H7 (cell line): Measurements from ENCODE around the gene ACBD3. TPM values are rescaled to one million over a fixed set of nuclear protein-coding genes. Genes with fewer than 3 reads are reported as not detected.
A peak's percentile ranks its signal among the peaks of the same experiment; 100 is the strongest.

Source experiments
- DNase-seq: peaks from one replicate; pipeline ENCODE4 v3.0.0; 2012
- H3K27me3 ChIP-seq: 2 replicates; pipeline ENCODE4 v1.6.0; 2011; ENCODE audit warnings: mild to moderate bottlenecking, low read length; ENCODE audit not compliant: control insufficient read depth, insufficient read depth
- H3K36me3 ChIP-seq: replicated peaks from 2 replicates; pipeline ENCODE4 v1.5.1; 2011; ENCODE audit warnings: low read length; ENCODE audit not compliant: control insufficient read depth, insufficient read depth
- H3K4me3 ChIP-seq: 2 replicates; pipeline ENCODE4 v1.5.1; 2011; ENCODE audit warnings: low read depth, mild to moderate bottlenecking, control low read depth, low read length, moderate library complexity; ENCODE audit not compliant: insufficient read depth
- total RNA-seq: library from RNA; depleted of rRNA; stranded (reverse); fragments of >200 nt; shearing (Covaris generic); gene quantifications from 2 replicates; pipeline ENCODE4 v1.2.3, GENCODE V29; 2014

The ACBD3 gene
- total RNA-seq, 1 experiment from 2014 or later, result 43.7 TPM

- peak; percentile 33 for DNase-seq
These were observed 52.1 kb downstream of the ACBD3 start for GRCh38 chr1:226134170-226135058.

DNA sequence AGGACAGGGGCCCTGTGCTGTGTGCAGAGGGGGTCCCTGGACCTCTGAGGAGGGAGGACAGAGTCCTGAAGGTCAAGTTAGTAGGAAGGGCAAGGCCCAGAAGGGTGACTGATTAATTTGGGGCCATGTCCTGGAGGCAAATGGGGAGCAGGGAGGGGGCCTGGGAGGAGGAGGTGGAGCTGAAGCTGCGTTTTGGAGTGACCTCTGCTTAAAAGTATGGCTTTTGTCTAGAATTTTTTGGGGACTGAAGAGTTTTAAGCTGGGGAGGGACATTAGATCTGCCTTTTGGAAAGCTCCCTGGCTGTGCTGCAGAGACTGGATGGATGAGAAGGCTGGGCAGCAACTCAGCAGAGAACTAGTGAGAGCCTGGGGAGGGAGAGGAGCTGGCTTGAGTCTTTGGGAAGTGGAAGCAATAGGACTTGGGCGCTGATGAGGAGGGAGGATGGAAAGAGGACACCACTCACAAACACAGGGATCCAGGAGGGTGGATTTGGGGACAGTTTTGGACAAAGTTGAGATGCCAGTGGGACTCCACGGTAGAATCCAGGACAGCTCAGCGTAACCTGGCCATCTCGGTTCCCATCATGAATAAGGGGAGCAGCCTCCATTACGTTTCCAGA is 52.9 kb downstream of the ACBD3 start:
- H3K27me3 ChIP-seq, result 0 out of 2 replicates have a peak, but pooled peaks cover 1% of the 10 kb centered on the region
- H3K4me3 ChIP-seq, result no peak overlapping the region
- no peaks in the 10 kb centered on the region for H3K36me3 ChIP-seq
- DNase-seq, result peak; percentile 16

More at GRCh38 chr1:226134170-226135058, 52.1 kb downstream of the ACBD3 start:
- no peaks in the 10 kb centered on the region for H3K36me3 ChIP-seq
- 0 out of 2 replicates have a peak, but pooled peaks cover 1% of the 10 kb centered on the region for H3K27me3 ChIP-seq
- H3K4me3 ChIP-seq, result no peak overlapping the region

DNA sequence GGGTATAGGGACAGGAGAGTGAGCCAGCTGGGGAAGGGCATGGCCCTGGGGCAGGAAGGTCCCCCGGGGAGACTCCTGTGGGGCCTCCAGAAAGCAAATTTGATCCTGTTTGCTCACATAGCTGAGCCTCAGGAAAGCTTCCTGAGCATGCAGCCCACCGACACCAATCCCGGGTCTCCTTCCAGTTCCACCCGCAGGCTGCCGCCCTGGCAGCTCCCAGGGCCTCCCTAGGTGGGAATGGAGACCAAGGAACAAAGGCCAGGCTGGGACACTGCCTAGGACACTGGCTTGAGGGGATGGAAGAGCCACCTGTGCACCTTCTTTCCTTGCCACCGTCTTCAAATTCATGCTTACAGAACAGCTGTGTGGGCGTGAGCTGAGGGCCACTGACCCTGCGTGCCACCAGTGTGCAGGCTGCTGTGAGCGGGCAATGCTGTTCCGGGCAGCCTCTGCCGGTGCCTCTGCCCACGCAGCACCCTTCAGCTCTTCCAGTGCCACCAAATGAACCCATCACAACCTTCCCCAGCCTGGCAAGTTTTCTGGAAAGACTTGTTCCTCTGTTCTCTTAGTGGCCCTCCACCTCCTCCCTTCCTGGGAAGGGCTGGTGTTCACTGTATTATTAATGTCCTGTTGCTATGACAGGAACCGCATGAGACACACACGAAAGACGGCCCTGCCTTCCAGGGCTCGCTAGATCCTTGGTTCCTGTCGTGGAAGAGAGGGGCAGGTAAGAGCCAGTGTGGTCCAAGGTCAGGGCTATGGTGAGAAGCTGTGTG is 53.6 kb downstream of the ACBD3 start:
- H3K36me3 ChIP-seq, result no peaks in the 10 kb centered on the region
- H3K27me3 ChIP-seq, result 0 out of 2 replicates have a peak, but pooled peaks cover 1% of the 10 kb centered on the region
- peak; percentile 52 for DNase-seq
- no peak overlapping the region for H3K4me3 ChIP-seq

DNA sequence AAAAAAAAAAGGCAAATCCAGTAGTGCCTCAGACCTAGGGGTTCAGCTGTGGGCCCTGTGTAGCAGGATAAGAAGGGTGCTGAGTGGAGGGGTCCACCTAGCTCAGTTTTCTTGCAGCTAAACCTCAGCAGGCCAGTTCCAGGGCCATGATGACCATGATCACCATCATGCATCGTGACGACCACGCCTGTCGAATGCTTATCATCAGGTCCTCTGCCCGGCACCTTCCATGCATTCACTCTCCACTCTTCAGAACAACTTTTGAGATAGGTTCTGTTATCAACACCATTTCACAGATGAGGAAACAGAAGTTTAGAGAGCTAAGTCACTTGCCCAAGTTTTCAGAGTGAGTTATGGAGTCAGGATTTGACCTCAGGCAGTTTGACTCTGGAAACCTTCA is 54.9 kb downstream of the ACBD3 start:
- DNase-seq, result no peak
- Histone ChIP-seq H3K36me3 (no peaks in the 10 kb centered on the region), H3K27me3 (0 out of 2 replicates have a peak, but pooled peaks cover 1% of the 10 kb centered on the region), H3K4me3 (no peak overlapping the region)

DNA sequence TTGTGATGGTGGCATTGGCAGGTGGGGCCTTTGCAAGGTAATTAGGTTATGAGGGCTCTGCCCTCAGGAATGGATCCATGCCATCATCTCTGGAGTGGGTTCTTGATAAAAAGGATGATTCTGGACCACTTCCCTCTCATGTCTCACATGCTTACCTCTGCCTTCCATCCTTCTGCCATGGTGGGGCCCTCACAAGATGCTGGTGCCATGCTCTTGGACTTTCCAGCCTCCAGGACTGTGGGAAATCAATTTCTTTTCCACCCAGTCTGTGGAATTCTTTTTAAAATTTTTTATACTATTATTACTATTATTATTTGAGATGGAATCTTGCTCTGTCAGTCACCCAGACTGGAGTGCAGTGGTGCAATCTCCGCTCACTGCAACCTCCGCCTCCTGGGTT is 57.3 kb downstream of the ACBD3 start:
- DNase-seq, result no peak
- no peaks in the 10 kb centered on the region for H3K27me3 ChIP-seq
- H3K36me3 ChIP-seq, result no peaks in the 10 kb centered on the region
- no peak overlapping the region for H3K4me3 ChIP-seq

- Histone ChIP-seq H3K36me3 (no peaks in the 10 kb centered on the region), H3K27me3 (no peaks in the 10 kb centered on the region), H3K4me3 (no peak overlapping the region)
- DNase-seq, result peak; percentile 35
These were observed 58.0 kb downstream of the ACBD3 start for GRCh38 chr1:226128487-226129075.

GRCh38 chr1:226126824-226127569 is 59.5 kb downstream of the ACBD3 start:
- no peaks in the 10 kb centered on the region for H3K36me3 ChIP-seq
- no peak overlapping the region for H3K4me3 ChIP-seq
- DNase-seq, result peak; percentile 47
- no peaks in the 10 kb centered on the region; the same call in 1 of the 2 replicates for H3K27me3 ChIP-seq

DNA sequence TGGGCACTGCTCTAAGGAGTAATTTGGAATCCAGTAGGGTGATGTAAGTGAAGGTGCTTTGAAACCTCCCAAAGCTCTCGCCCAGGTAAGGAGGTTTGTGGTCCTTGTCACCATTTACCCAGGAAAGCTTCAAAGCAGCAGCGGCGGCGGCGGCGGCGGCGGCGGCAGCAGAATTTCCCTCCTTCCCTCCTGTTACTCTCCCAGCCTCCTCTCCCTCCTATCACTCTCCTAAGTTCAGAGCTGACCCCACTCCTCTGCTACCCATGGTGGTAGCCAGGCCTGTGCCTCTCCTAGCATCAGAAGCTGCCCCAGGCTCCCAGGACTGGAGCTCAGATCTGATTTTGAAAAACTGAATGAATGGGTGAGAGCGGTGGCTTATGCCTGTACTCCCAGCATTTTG is 60.7 kb downstream of the ACBD3 start:
- DNase-seq, result peak; percentile 37
- Histone ChIP-seq H3K27me3 (peaks cover 4% of the 10 kb centered on the region), H3K4me3 (no peak overlapping the region), H3K36me3 (no peaks in the 10 kb centered on the region)

- DNase-seq, result peak; percentile 95
- no peak overlapping the region for H3K4me3 ChIP-seq
- H3K36me3 ChIP-seq, result no peaks in the 10 kb centered on the region
- peaks cover 10% of the 10 kb centered on the region for H3K27me3 ChIP-seq
These were observed 61.4 kb downstream of the ACBD3 start for GRCh38 chr1:226125097-226125630.

- H3K27me3 ChIP-seq, result peaks cover 11% of the 10 kb centered on the region
- DNase-seq, result peak; percentile 53
- no peak overlapping the region for H3K4me3 ChIP-seq
- no peaks in the 10 kb centered on the region for H3K36me3 ChIP-seq
These were observed 62.7 kb downstream of the ACBD3 start for GRCh38 chr1:226123591-226124471.

DNA sequence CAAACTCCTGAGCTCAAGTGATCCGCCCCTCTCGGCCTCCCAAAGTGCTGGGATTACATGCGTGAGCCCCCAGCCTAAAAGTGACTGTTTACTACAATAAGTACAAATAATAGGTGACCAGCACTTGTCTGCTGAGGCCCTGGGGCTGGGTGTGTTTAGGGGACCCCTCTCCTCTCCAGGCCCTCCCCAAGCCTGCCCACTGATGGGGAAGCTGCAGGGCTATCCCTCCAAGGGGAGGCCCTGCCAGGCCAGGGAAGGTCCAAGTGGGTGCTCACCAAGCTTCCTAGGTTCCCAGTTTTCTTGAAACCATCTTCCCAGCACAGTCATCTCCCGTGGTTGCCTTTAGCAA is 63.4 kb downstream of the ACBD3 start:
- no peaks in the 10 kb centered on the region for H3K36me3 ChIP-seq
- peaks cover 11% of the 10 kb centered on the region for H3K27me3 ChIP-seq
- no peak overlapping the region for H3K4me3 ChIP-seq
- no peak for DNase-seq

DNA sequence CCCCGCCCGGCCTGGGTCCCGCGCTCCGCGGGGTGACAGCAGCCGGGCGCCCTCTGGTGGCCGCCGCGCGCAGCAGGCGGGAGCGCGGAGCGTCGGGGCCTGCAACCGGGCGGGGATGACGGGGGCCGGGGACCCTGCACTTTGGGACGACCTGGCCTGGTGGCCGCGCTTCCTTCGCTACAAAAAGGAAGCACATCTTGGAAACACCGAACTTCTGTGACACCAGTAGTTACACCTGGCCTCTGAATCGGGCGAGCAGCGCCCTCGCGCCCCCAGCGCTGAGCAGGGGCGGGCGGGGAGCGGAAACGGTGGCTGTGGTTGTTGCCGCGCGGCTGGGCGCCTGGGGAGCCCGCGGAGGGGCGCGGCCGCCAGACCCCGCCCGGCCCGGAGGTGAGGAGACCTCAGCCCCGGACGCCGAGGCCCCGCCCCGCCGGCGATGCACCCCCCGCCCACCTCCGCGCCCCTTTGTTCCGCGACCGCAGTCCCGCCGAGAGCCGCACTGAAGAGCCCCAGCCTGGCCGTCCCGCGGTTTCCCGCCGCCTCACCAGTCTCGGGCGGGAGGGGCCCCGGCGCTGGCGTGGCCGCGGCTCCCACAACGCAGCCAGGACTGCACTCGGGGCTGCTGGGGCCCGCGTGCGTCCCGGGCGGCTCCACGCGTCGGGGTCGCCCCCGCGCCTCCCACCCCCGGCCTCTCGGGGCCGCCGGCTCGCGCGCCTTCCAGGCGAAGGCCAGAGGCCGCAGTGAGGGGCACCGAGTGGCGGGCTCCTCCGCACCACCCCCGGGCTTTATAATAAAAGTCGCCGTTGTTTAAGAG is 64.7 kb downstream of the ACBD3 start:
- peak; percentile 99 for DNase-seq
- H3K27me3 ChIP-seq, result peaks cover 11% of the 10 kb centered on the region
- no peaks in the 10 kb centered on the region for H3K36me3 ChIP-seq
- peak overlapping the region; percentile 78 for H3K4me3 ChIP-seq
